Right cardiac atrium (tissue), 5 donors: Measurements from ENCODE around the gene TRABD2B. TPM values are rescaled to one million over a fixed set of nuclear protein-coding genes. Genes with fewer than 3 reads are reported as not detected.
A peak's percentile ranks its signal among the peaks of the same experiment; 100 is the strongest.

ENCODE experiments used
- ATAC-seq, 2 donors: fragments of 200-7000 bp; cut with Tn5 transposase; one replicate each; pipeline versions ENCODE4 v1.8.0 to v1.9.1; 2020; ENCODE audit warnings: moderate library complexity in 2 of 2, mild to moderate bottlenecking in 1 of 2
- DNase-seq, 3 donors: peaks; one replicate each; pipeline ENCODE4 v3.0.0-alpha.2; 2020
- H3K27ac ChIP-seq: one replicate; pipeline ENCODE4 v1.5.1; 2013; ENCODE audit warnings: mild to moderate bottlenecking, low read length, control low read depth, moderate library complexity
- H3K27me3 ChIP-seq: one replicate; pipeline ENCODE4 v1.6.1; 2013; ENCODE audit not compliant: control insufficient read depth, insufficient read depth
- H3K4me1 ChIP-seq: one replicate; pipeline ENCODE4 v1.6.1; 2013; ENCODE audit warnings: low read length; ENCODE audit not compliant: control insufficient read depth, insufficient read depth
- H3K4me3 ChIP-seq: one replicate; pipeline ENCODE4 v1.5.1; 2013; ENCODE audit warnings: low read length, control low read depth
- H3K9me3 ChIP-seq: one replicate; pipeline ENCODE4 v1.6.1; 2013; ENCODE audit warnings: low read length; ENCODE audit not compliant: control insufficient read depth
- WGBS: extraction: QIAGEN DNeasy Blood & Tissue Kit; methylation state at CpG from one replicate; pipeline ENCODE4 v1.1.7; 2013; 5-methylcytosine and 5-hydroxymethylcytosine counted together
- intact Hi-C, 4 donors: fragments of 100-400 bp; cut with DNase I; formaldehyde crosslinking; loops; one replicate each; pipeline versions ENCODE4 v1.11.0 to v1.14.0; 2022 to 2023
- polyA plus RNA-seq: library from polyadenylated mRNA; stranded (reverse); fragments of 200-250 nt; gene quantifications from one replicate; pipeline ENCODE4 v1.2.3, GENCODE V29; 2013
- total RNA-seq, 4 donors: library from RNA; stranded (reverse); fragmentation: NEBNext Ultra II Directional; extraction: Animal tissue kit (Norgen Biotek cat#: 25700); gene quantifications; one replicate each; pipeline ENCODE4 v1.2.1, GENCODE V29; 2021
- donor health status: healthy with polysubstance abuse.
- donor health status: DM: no; HTN: yes; CAD: no.
- donor health status: DM: no; HTN: no; CAD: no.
- donor health status: DM: no; HTN: yes; CAD: no; lungs with severe emphysema.
- donor health status: DM: yes; HTN: yes; CAD: no.

TRABD2B gene
- total and polyA plus RNA-seq, 5 donors = 6.7 to 23.7 (median 17.8) TPM

DNA sequence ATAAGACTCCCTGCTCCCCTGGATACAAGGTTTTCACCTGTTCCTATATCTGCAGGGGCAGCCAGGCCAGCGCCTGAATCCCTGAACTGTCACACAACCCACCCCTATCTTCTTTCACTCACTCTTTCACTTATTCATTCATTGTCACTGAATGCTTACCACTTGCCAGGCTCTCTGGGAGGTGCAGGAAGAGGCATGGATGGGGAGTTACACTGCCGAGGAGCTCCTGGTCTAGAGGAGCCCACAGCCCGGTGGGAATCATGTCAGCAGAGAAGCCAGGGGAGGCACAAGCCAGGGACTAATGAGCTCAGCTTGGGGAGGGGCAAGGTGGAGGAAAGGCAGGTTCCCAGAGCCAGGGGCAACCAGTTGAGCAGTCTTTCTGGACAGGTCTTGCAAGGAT is 155.8 kb downstream of the TRABD2B start:
- H3K4me1 ChIP-seq = peaks cover 14% of the 10 kb centered on the region
- H3K27ac ChIP-seq = no peak overlapping the region
- no peak overlapping the region for H3K4me3 ChIP-seq
- no peaks in the 10 kb centered on the region for H3K9me3 ChIP-seq
- intact Hi-C loops = no loop called here
- 80% methylated on average over 3 of the region's 3 CpGs for WGBS
- no peaks in the 10 kb centered on the region for H3K27me3 ChIP-seq
- no peak for ATAC-seq
- DNase-seq = no peak

DNA sequence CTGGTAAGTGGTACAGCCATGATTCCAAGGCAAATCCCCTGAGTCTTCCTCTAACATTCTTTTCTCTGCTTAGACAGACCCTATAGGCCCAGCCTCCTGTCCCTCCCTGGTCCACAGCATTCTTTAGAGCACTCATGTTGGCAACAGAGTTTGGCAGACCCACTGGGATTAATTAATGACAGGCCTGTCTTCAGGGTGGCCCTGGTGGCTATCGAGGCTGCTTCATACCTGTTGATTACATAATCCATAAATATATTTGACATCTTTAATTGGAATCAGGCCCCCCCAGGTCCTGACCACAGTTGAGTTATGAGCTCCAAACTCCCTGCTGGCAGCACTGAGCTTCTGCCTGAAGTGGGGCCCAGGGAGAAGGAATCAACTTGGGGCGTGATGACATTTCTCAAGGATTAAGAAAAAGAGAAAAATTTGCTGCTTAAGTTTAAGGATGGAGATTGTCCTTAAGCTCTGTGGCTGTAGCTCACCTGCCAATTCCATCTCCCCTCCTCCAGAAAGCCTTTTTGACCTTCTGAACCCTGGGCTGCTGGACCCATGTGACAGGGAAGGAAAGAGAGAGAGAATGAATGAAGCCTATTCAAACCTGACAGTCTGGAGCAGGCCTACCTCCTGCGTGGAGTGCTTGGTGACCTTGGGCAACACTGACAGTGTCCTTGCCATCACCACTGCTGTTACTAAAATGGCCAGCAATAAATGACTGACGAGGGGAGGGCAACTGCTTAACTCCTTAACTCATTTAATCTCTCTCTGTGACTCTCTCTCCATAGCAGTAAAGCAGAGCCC is 156.6 kb downstream of the TRABD2B start:
- ATAC-seq (no peak), DNase-seq (no peak)
- intact Hi-C loops = no loop called here
- 67% methylated on average over 4 of the region's 4 CpGs for WGBS
- peaks cover 14% of the 10 kb centered on the region for H3K4me1 ChIP-seq
- H3K27ac ChIP-seq = no peak overlapping the region
- H3K4me3 ChIP-seq = no peak overlapping the region
- H3K9me3 ChIP-seq = no peaks in the 10 kb centered on the region
- H3K27me3 ChIP-seq = no peaks in the 10 kb centered on the region

DNA sequence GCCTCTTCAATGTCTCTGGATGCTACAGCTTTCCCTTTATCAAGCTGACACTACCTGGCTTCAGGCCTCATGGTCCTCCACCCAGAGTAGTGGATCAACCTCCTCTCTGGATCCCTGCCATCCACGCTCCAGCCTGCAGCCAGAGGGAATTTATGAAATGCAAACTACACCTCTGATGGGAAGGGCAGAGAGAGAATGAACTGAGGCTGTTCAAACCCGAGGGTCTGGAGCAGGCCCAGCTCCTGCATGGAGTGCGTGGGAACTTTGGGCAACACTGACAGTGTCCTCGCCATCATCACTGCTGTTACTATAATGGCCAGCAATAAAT is 157.8 kb downstream of the TRABD2B start:
- Histone ChIP-seq H3K27me3 (no peaks in the 10 kb centered on the region), H3K9me3 (no peaks in the 10 kb centered on the region), H3K27ac (no peak overlapping the region), H3K4me1 (peaks cover 14% of the 10 kb centered on the region), H3K4me3 (no peak overlapping the region)
- 62% methylated on average over 4 of the region's 4 CpGs for WGBS
- intact Hi-C loops = no loop called here
- DNase-seq = peak in 1 of 3 donors; percentile 56
- ATAC-seq = peak in 1 of 2 donors; percentile 17

DNA sequence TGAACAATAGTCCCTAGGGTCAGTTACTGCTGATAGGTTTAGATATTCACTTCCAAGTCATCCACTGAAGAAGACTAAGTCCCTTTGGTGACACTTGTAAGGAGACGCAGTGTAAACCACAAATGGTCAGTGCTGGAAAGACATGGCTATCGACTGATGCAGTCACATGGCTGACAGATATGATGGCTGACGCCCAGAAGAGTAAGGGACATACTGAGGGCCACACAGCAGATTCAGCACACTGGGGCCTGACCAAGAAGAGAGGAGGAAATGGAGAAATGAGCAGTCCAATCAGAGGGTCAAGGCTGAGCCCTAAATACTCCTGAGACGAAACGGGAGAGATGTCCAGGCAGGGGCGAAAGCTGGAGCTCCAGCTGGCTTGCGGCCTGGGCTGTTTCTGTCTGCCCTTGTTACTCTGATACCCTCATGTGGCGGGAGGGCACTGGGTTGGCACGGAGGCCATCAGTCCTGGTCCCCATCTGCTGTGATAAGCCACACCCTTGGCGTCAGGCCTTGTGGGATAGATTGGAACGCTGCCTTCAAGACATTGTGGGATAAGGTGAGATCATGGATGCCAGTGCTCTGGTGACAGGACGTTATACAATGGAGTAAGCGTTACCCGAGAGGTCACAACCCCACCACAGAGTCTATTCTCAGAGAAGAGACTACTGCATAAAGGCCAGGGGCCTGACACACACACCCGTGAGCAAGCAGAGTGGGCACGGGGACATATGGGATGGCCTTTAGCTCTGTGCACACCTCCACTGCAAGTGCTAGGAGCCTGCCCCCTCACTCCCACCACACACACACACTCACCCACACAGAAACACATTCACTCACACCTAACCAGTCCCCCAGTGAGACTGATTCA is 158.4 kb downstream of the TRABD2B start:
- Histone ChIP-seq H3K27me3 (no peaks in the 10 kb centered on the region), H3K27ac (peak overlapping the region; percentile 18), H3K4me1 (peaks cover 14% of the 10 kb centered on the region), H3K4me3 (no peak overlapping the region), H3K9me3 (no peaks in the 10 kb centered on the region)
- intact Hi-C loops = no loop called here
- ATAC-seq = peak; percentile 4 to 10
- DNase-seq = no peak
- 58% methylated on average over 16 of the region's 16 CpGs for WGBS

DNA sequence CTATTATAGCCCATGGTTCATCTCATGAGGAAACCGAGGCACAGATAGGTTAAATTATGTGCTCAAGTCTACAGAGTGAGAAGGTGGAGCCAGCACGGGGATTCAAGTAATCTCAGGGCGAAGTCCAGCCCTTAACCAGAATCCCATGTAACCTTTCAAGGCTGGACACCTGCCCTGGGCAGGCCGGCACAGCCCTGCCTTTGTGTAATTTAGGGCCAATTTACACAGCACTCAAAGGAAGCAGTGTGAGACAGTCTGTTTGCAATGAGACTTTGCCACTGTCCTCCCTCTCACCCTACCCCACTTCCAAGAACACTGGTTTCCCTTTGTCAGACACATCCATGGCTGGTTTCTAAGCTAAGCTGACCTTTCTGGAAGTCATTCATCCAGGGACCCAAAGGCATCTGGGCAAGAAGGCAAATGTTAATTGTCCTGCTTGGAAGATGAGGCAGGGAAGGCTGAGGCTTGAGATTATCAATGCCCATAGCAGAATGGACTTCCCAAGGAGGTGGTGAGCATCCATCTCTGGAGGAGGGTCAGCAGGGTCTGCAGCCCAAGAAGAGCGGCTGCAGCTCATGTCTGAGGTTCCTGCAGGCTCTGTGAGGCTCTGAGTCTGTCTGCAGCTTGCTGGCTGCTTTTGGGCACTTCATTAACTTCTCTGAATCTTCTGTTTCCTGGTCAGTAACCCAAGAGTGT is 159.2 kb downstream of the TRABD2B start:
- intact Hi-C loops = no loop called here
- peaks cover 14% of the 10 kb centered on the region for H3K4me1 ChIP-seq
- H3K4me3 ChIP-seq = no peak overlapping the region
- ATAC-seq = peak; percentile 12 to 30
- H3K27me3 ChIP-seq = no peaks in the 10 kb centered on the region
- no peak for DNase-seq
- no peak overlapping the region for H3K27ac ChIP-seq
- WGBS = 77% methylated on average over 5 of the region's 5 CpGs
- no peaks in the 10 kb centered on the region for H3K9me3 ChIP-seq

GRCh38 chr1:47837056-47837830 is 159.9 kb downstream of the TRABD2B start:
- WGBS = 71% methylated on average over 13 of the region's 13 CpGs

DNA sequence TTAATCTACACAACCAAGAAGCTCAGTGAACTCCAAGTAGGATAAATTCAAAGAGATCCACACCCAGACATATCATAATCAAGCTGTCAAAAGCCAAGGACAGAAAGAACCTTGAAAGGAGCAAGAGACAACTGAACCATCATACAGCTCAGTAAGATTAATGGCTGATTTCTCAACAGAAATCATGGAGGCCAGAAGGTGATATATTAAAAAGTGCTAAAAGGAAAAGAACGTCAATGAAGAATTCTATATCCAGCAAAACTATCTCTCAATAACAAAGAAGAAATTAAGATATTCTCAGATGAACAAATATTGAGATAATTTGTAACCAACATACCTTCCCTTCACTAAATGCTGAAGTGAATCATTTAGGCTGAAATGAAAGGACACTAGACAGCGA is 161.8 kb downstream of the TRABD2B start:
- Histone ChIP-seq H3K4me3 (no peak overlapping the region), H3K27ac (no peak overlapping the region), H3K9me3 (no peaks in the 10 kb centered on the region), H3K27me3 (no peaks in the 10 kb centered on the region), H3K4me1 (peaks cover 14% of the 10 kb centered on the region)
- no peak for ATAC-seq
- intact Hi-C loops = no loop called here
- no peak for DNase-seq
- 68% methylated on average over 2 of the region's 2 CpGs for WGBS

More at GRCh38 chr1:47837056-47837830, 159.9 kb downstream of the TRABD2B start:
- intact Hi-C loops = no loop called here
- Histone ChIP-seq H3K4me1 (peaks cover 14% of the 10 kb centered on the region), H3K27ac (peak overlapping the region; percentile 79), H3K4me3 (no peak overlapping the region), H3K27me3 (no peaks in the 10 kb centered on the region), H3K9me3 (no peaks in the 10 kb centered on the region)
- DNase-seq (peak in 1 of 3 donors; percentile 37), ATAC-seq (peak; percentile 78 to 85)

GRCh38 chr1:47834326-47834725 is 162.9 kb downstream of the TRABD2B start:
- Histone ChIP-seq H3K27ac (no peak overlapping the region), H3K9me3 (no peaks in the 10 kb centered on the region), H3K27me3 (no peaks in the 10 kb centered on the region), H3K4me3 (no peak overlapping the region), H3K4me1 (peaks cover 9% of the 10 kb centered on the region)
- no peak for ATAC-seq
- intact Hi-C loops = no loop called here
- WGBS = 59% methylated on average over 3 of the region's 3 CpGs
- DNase-seq = no peak

- Histone ChIP-seq H3K9me3 (no peaks in the 10 kb centered on the region), H3K27ac (no peak overlapping the region), H3K4me3 (no peak overlapping the region), H3K27me3 (no peaks in the 10 kb centered on the region), H3K4me1 (peaks cover 3% of the 10 kb centered on the region)
- intact Hi-C loops = no loop called here
- no peak for ATAC-seq
- DNase-seq = no peak
- 62% methylated on average over 13 of the region's 13 CpGs for WGBS
Observed at GRCh38 chr1:47830641-47831333, 166.4 kb downstream of the TRABD2B start.

DNA sequence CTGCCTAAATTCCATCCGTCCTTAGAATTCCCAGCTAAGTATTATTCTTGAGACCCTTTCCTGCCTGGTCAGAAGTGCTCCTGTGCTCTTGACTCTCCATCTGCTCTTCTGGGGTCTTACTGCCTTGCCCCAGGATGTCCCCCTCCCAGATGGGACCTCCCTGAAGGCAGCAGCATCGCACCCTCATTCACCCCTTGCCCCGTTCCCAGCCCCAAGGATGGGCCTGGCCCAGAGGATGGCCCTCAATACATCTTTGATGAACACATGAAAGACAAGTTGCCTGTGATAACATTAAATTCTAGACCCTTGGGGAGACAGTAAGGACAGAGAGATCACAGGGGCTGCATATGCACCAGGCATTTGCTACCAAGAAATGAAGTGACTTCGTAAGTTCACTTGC is 167.2 kb downstream of the TRABD2B start:
- Histone ChIP-seq H3K4me1 (peaks cover 3% of the 10 kb centered on the region), H3K27ac (no peak overlapping the region), H3K4me3 (no peak overlapping the region), H3K9me3 (no peaks in the 10 kb centered on the region), H3K27me3 (no peaks in the 10 kb centered on the region)
- intact Hi-C loops = no loop called here
- no peak for ATAC-seq
- WGBS = 69% methylated on average over 4 of the region's 4 CpGs
- DNase-seq = no peak
